NOMO-1 treated with DMSO at 0.1 percent for 48 hours (cell line): ENCODE data around the gene AUTS2.
"Not testable (repeated sequence)": the region's sequence is repeated elsewhere in the genome, so short reads cannot be mapped to it uniquely, and the experiment has no call there.

ENCODE experiments used
- DNase-seq: peaks from one replicate; lab custom pipeline; 2025; ENCODE audit not compliant: unreplicated experiment; lab: John Stamatoyannopoulos, UW

AUTS2 gene

GRCh38 chr7:69782917-69783684 is 184.8 kb downstream of the AUTS2 start:
- DNase-seq, result no peak

- DNase-seq, result not testable (repeated sequence)
Measured at GRCh38 chr7:69786130-69786529, 187.9 kb downstream of the AUTS2 start.

- DNase-seq, result no peak
Measured at GRCh38 chr7:69786730-69787395, 188.6 kb downstream of the AUTS2 start.

GRCh38 chr7:69787736-69788431 is 189.6 kb downstream of the AUTS2 start:
- no peak for DNase-seq

GRCh38 chr7:69789563-69789962 is 191.3 kb downstream of the AUTS2 start:
- no peak for DNase-seq

- DNase-seq, result no peak
Measured at GRCh38 chr7:69790977-69791724, 192.9 kb downstream of the AUTS2 start.

GRCh38 chr7:69791739-69792138 is 193.5 kb downstream of the AUTS2 start:
- DNase-seq, result no peak

- no peak for DNase-seq
Measured at GRCh38 chr7:69795932-69796331, 197.7 kb downstream of the AUTS2 start.

GRCh38 chr7:69796416-69796815 is 198.1 kb downstream of the AUTS2 start:
- no peak for DNase-seq

GRCh38 chr7:69799048-69799697 is 200.9 kb downstream of the AUTS2 start:
- no peak for DNase-seq

- no peak for DNase-seq
Measured at GRCh38 chr7:69799990-69800389, 201.7 kb downstream of the AUTS2 start.

GRCh38 chr7:69800495-69800894 is 202.2 kb downstream of the AUTS2 start:
- no peak for DNase-seq

GRCh38 chr7:69801729-69802682 is 203.7 kb downstream of the AUTS2 start:
- no peak for DNase-seq

- DNase-seq, result no peak
Measured at GRCh38 chr7:69803699-69804516, 205.6 kb downstream of the AUTS2 start.

GRCh38 chr7:69804962-69805361 is 206.7 kb downstream of the AUTS2 start:
- DNase-seq, result no peak

- DNase-seq, result no peak
Measured at GRCh38 chr7:69808391-69808790, 210.1 kb downstream of the AUTS2 start.

GRCh38 chr7:69811476-69812308 is 213.4 kb downstream of the AUTS2 start:
- no peak for DNase-seq

- no peak for DNase-seq
Measured at GRCh38 chr7:69812756-69813155, 214.5 kb downstream of the AUTS2 start.
